ENCODE data around the gene CNTN4. TPM values are rescaled to one million over a fixed set of nuclear protein-coding genes. Genes with fewer than 3 reads are reported as not detected.

The CNTN4 gene
- total RNA-seq, 1 donor from 2014 or later, result 16.5 TPM

DNA sequence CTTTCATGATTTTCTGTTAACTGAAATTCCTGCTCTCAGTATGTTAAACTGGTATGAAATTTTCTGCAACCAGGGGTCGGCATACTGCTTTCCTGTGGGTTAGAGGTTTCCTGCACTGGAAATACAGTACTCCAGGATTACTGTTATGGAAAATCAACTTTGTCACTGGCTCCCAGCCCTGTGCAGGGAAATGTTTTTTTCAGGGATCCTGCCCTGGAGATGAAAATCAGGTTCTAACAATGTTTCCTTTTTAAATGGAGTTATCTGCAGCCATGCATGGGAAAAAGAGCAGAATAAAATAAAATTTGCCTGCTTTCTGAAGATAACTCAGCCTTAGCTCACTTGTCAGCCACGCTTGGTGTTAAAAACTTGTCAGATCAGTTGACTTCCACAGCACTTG, 791.1 kb downstream of the CNTN4 start:
- Histone ChIP-seq H3K27me3 (ENCODE audit: control insufficient read depth, insufficient read depth, low read length) (no peaks in the 10 kb centered on the region), H3K4me3 (ENCODE audit: low read depth, low read length) (no peak overlapping the region), H3K36me3 (ENCODE audit: control insufficient read depth, insufficient read depth, low read length) (no peaks in the 10 kb centered on the region)
- no peak for TF ChIP-seq CTCF (IDR thresholded peaks at IDR 0.05; ENCODE audit: insufficient read depth, low read length, poor library complexity, severe bottlenecking)
- DNase-seq (ENCODE audit: low read depth), result no peak

GRCh38 chr3:2896308-2896939, 797.8 kb downstream of the CNTN4 start:
- TF ChIP-seq CTCF (IDR thresholded peaks at IDR 0.05; ENCODE audit: insufficient read depth, low read length, poor library complexity, severe bottlenecking), result no peak
- DNase-seq (ENCODE audit: low read depth), result no peak
- Histone ChIP-seq H3K4me3 (ENCODE audit: low read depth, low read length) (no peak overlapping the region), H3K36me3 (ENCODE audit: control insufficient read depth, insufficient read depth, low read length) (no peaks in the 10 kb centered on the region), H3K27me3 (ENCODE audit: control insufficient read depth, insufficient read depth, low read length) (no peaks in the 10 kb centered on the region)

DNA sequence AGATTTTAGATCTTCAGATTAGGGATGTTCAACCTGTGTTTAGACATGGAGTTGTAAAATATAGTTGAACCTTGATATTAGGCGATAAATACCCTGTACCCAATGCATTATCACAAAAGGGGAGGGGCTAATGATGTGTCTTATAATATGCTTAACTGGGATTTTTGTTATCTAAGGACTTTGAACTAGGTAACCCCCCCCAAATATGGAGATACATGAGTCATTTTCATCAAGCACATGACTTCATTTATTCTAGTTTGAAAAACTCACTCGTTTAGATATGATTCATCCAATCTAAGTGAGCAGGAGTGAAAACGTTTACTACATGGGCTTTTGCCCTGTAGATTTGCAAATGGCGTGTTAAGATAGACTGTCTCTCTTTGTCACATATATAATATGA, 799.2 kb downstream of the CNTN4 start:
- no peak for TF ChIP-seq CTCF (IDR thresholded peaks at IDR 0.05; ENCODE audit: insufficient read depth, low read length, poor library complexity, severe bottlenecking)
- H3K4me3 ChIP-seq (ENCODE audit: low read depth, low read length), result no peak overlapping the region
- no peak for DNase-seq (ENCODE audit: low read depth)

DNA sequence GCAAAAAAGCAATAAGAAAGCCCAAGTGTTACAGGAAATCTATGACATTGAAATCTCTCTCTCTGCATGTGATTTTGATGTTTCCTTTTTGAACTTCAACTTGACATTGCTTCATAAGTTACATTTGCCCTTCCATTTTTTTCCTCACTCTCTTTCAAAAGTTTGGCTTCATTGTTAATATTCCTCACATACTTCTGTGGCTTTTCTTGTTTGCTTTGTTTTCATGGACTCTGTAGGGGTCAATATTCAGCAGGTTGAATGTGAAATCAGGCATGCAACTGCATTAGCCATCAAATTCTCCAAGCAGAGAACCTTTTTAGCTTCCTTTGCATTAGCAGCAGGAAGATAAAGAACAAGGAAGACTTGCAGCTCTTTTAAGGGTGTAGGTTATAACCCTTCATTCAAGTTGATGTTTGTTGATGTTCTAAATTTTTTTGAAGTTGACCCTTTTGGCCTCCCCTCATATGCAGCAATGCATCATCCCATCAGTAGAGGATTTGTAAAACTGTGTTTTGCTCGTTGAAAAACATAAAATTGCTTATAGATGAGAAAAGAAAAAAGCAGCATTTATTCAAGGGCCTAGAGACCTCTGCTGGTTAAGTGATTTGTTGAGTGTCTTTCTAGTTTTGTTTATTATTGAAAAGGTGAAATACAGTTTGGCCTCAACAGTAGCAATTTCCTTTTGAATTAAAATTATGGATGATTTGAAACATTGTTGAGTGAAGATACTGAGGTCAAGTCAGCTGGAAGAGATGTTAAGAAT, 800.1 kb downstream of the CNTN4 start:
- Histone ChIP-seq H3K36me3 (ENCODE audit: control insufficient read depth, insufficient read depth, low read length) (no peaks in the 10 kb centered on the region), H3K4me3 (ENCODE audit: low read depth, low read length) (no peak overlapping the region), H3K27me3 (ENCODE audit: control insufficient read depth, insufficient read depth, low read length) (no peaks in the 10 kb centered on the region)
- TF ChIP-seq CTCF (IDR thresholded peaks at IDR 0.05; ENCODE audit: insufficient read depth, low read length, poor library complexity, severe bottlenecking), result no peak
- DNase-seq (ENCODE audit: low read depth), result no peak

More for the DNA sequence above, 799.2 kb downstream of the CNTN4 start:
- Histone ChIP-seq H3K36me3 (ENCODE audit: control insufficient read depth, insufficient read depth, low read length) (no peaks in the 10 kb centered on the region), H3K27me3 (ENCODE audit: control insufficient read depth, insufficient read depth, low read length) (no peaks in the 10 kb centered on the region)

- H3K36me3 ChIP-seq (ENCODE audit: control insufficient read depth, insufficient read depth, low read length), result no peaks in the 10 kb centered on the region
- H3K27me3 ChIP-seq (ENCODE audit: control insufficient read depth, insufficient read depth, low read length), result no peaks in the 10 kb centered on the region
- no peak for TF ChIP-seq CTCF (IDR thresholded peaks at IDR 0.05; ENCODE audit: insufficient read depth, low read length, poor library complexity, severe bottlenecking)
- DNase-seq (ENCODE audit: low read depth), result no peak
- H3K4me3 ChIP-seq (ENCODE audit: low read depth, low read length), result no peak overlapping the region
Measured at GRCh38 chr3:2904054-2904453, 805.4 kb downstream of the CNTN4 start.

Measured in kidney epithelial cell (primary cell).